DND-41 (cell line): Measurements from ENCODE around the gene ALPK3.

ENCODE experiments used
- ATAC-seq: fragments of 200-7000 bp; cut with Tn5 transposase; 3 replicates; pipeline ENCODE4 v1.9.1; 2021; ENCODE audit warnings: low read depth; ENCODE audit not compliant: insufficient read depth
- DNase-seq: peaks from one replicate; pipeline ENCODE4 v3.0.0-alpha.2; 2020
- H2AFZ ChIP-seq: 2 replicates; pipeline ENCODE4 v1.6.0; 2012; ENCODE audit warnings: low read depth, low read length
- H3K27ac ChIP-seq: 2 replicates; pipeline ENCODE4 v1.5.1; 2012; ENCODE audit warnings: low read length, inconsistent platforms
- H3K27me3 ChIP-seq: fragments of 200-600 bp; sonication (generic); 2 replicates; pipeline ENCODE4 v1.6.0; 2012; ENCODE audit warnings: low read length, mild to moderate bottlenecking, inconsistent platforms; ENCODE audit not compliant: insufficient read depth, poor library complexity
- H3K36me3 ChIP-seq: 2 replicates; pipeline ENCODE4 v1.5.1; 2012; ENCODE audit warnings: low read length, inconsistent platforms; ENCODE audit not compliant: insufficient read depth
- H3K4me1 ChIP-seq: 2 replicates; pipeline ENCODE4 v1.5.1; 2012; ENCODE audit warnings: mild to moderate bottlenecking, low read length; ENCODE audit not compliant: insufficient read depth
- H3K4me2 ChIP-seq: 2 replicates; pipeline ENCODE4 v1.6.0; 2012; ENCODE audit warnings: mild to moderate bottlenecking, moderate library complexity, low read length, inconsistent platforms; ENCODE audit not compliant: insufficient read depth
- H3K4me3 ChIP-seq, 2 experiments: fragments of 200-600 bp in 1 of 2; shearing (Covaris generic) in 1 of 2; 2 replicates each; pipeline ENCODE4 v1.5.1; 2012 to 2016; ENCODE audit warnings: inconsistent platforms in 2 of 2, low read length in 2 of 2, mild to moderate bottlenecking in 2 of 2, low read depth in 1 of 2, moderate library complexity in 1 of 2
- H3K79me2 ChIP-seq: 2 replicates; pipeline ENCODE4 v1.6.0; 2012; ENCODE audit warnings: low read length, inconsistent platforms; ENCODE audit not compliant: insufficient read depth
- H3K9ac ChIP-seq: 2 replicates; pipeline ENCODE4 v1.6.0; 2012; ENCODE audit warnings: low read depth, mild to moderate bottlenecking, inconsistent platforms, low read length, moderate library complexity
- H3K9me3 ChIP-seq: 2 replicates; pipeline ENCODE4 v1.5.1; 2012; ENCODE audit warnings: low read length, moderate library complexity, mild to moderate bottlenecking, inconsistent platforms; ENCODE audit not compliant: insufficient read depth, severe bottlenecking
- H4K20me1 ChIP-seq: 2 replicates; pipeline ENCODE4 v1.6.0; 2012; ENCODE audit warnings: low read length; ENCODE audit not compliant: insufficient read depth
- CTCF ChIP-seq: IDR thresholded peaks from 2 replicates; pipeline ENCODE4 v1.5.1; 2012; ENCODE audit warnings: borderline replicate concordance, low read length, moderate library complexity, mild to moderate bottlenecking; ENCODE audit not compliant: poor library complexity, severe bottlenecking; ENCODE audit errors: extremely low read depth
- EZH2 ChIP-seq: IDR thresholded peaks from 3 replicates; pipeline ENCODE4 v1.6.1; 2012; ENCODE audit warnings: borderline replicate concordance, low read depth, mild to moderate bottlenecking, moderate library complexity, low read length, inconsistent platforms; ENCODE audit not compliant: severe bottlenecking

ALPK3 gene

DNA sequence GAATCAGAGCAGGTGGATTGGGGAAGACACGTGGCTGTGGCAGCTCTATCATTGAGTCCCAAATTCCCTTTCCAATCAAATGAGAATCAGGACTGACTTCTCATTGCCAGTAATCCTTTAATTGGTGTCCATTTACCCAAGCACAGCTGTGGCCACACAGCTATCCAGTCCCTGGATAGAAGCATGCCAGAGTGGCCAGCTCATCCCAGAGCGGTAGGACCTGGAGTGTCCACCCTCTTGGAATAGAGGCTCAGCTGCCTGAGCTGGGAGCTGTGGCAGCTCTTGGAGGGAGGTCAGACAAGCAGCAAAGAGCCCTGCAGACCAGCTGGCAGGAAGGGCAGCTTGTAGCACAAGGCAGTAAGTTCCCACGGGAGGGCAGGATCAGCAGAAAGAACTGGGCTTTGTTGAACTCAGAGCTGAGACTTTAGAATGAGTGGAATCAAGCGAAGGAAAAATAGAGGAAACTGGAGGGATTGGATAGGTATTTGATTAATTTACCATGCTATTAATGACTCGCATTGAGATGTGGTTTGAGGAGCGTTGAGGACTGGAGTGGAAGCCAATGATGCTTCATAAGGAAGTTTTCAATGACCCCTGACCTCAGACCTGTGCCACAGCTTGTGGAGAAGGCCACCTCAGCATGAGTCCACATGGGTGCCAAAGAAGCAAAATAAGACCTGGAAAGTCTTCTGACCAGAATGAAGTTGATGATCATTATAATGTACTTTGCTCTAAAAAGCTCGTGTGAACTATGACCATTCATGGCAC lies 6.9 kb upstream of the ALPK3 start:
- no peaks in the 10 kb centered on the region for H3K9me3 ChIP-seq
- no peak overlapping the region for H3K4me2 ChIP-seq
- no peaks in the 10 kb centered on the region for H4K20me1 ChIP-seq
- H3K27me3 ChIP-seq = no peaks in the 10 kb centered on the region
- H3K27ac ChIP-seq = no peak overlapping the region
- no peaks in the 10 kb centered on the region for H3K79me2 ChIP-seq
- no peak overlapping the region for H2AFZ ChIP-seq
- DNase-seq (no peak), ATAC-seq (no peak)
- H3K4me3 ChIP-seq = no peak overlapping the region
- TF ChIP-seq EZH2 = no peak
- no peak for TF ChIP-seq CTCF
- no peak overlapping the region for H3K9ac ChIP-seq
- no peaks in the 10 kb centered on the region for H3K4me1 ChIP-seq
- H3K36me3 ChIP-seq = no peaks in the 10 kb centered on the region

DNA sequence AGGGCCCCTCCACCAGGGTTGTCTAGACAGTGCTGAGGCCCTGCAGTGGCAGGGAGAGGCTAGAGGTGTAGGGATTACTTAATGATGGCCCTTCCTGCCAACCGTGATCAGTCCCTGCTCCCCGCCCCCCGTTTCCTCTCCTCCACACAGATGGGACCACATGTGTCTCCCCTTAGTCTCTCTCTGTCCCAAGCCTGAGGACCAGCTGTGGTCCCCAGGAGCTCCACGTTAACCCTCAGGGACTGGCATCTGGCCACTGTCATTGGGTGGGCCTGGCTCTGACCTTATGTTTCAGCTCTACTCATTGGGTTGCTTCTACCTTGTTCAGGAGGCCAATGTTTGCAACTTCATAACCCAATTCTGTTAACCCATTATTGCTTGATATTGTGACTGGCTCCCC lies 6.0 kb upstream of the ALPK3 start:
- no peak; the same call in 2 of the 3 replicates for ATAC-seq
- TF ChIP-seq CTCF = no peak
- TF ChIP-seq EZH2 = no peak
- no peak overlapping the region for H3K27ac ChIP-seq

DNA sequence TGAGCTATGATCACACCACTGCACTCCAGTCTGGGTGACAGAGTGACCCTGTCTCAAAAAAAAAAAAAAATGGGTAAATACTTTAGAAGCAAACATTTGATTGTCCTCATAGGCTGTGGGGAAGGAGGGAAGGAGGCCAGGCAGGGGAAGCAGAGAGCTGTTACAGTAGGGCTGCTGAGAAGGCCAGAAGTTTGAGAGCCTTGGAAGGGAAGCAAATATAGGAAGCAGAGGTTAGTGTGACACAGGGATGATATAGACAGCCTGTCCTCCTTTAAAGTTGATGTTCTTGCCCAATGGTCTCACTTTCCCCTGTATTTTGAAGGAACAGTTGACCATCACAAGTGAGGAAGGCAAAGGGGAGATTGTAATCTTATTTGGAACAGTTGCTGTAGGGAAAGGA lies 5.3 kb upstream of the ALPK3 start:
- no peak overlapping the region for H3K4me3 ChIP-seq
- H3K27ac ChIP-seq = no peak overlapping the region
- no peaks in the 10 kb centered on the region for H3K9me3 ChIP-seq
- DNase-seq (no peak), ATAC-seq (no peak)
- no peak overlapping the region for H3K9ac ChIP-seq
- TF ChIP-seq CTCF = no peak
- no peak for TF ChIP-seq EZH2
- no peaks in the 10 kb centered on the region for H3K4me1 ChIP-seq
- no peak overlapping the region for H2AFZ ChIP-seq
- H3K27me3 ChIP-seq = no peaks in the 10 kb centered on the region
- H3K4me2 ChIP-seq = no peak overlapping the region
- H4K20me1 ChIP-seq = no peaks in the 10 kb centered on the region
- H3K36me3 ChIP-seq = no peaks in the 10 kb centered on the region
- H3K79me2 ChIP-seq = no peaks in the 10 kb centered on the region

More for the DNA sequence above, 6.0 kb upstream of the ALPK3 start:
- no peak overlapping the region for H2AFZ ChIP-seq
- H3K9me3 ChIP-seq = no peaks in the 10 kb centered on the region
- no peaks in the 10 kb centered on the region for H3K27me3 ChIP-seq
- H3K4me2 ChIP-seq = no peak overlapping the region
- no peak overlapping the region for H3K4me3 ChIP-seq
- no peaks in the 10 kb centered on the region for H3K36me3 ChIP-seq
- no peak for DNase-seq
- no peak overlapping the region for H3K9ac ChIP-seq
- H4K20me1 ChIP-seq = no peaks in the 10 kb centered on the region
- H3K4me1 ChIP-seq = no peaks in the 10 kb centered on the region
- no peaks in the 10 kb centered on the region for H3K79me2 ChIP-seq

GRCh38 chr15:84812842-84813241 lies 4.3 kb upstream of the ALPK3 start:
- ATAC-seq (no peak), DNase-seq (no peak)
- TF ChIP-seq CTCF = no peak
- no peak for TF ChIP-seq EZH2
- Histone ChIP-seq H3K4me1 (peaks cover 1% of the 10 kb centered on the region), H3K9ac (no peak overlapping the region), H2AFZ (no peak overlapping the region), H3K9me3 (no peaks in the 10 kb centered on the region), H3K27me3 (no peaks in the 10 kb centered on the region), H3K36me3 (no peaks in the 10 kb centered on the region), H3K4me2 (no peak overlapping the region), H3K79me2 (no peaks in the 10 kb centered on the region), H3K4me3 (no peak overlapping the region), H3K27ac (no peak overlapping the region), H4K20me1 (no peaks in the 10 kb centered on the region)
